Activated CD4-positive, alpha-beta T cell treated with anti-CD3 and anti-CD28 coated beads, Interleukin-2, amount 50 U/mL, for 4 hours (primary cell): Measurements from ENCODE around the gene KATNAL1.
"Not testable (repeated sequence)": the region's sequence is repeated elsewhere in the genome, so short reads cannot be mapped to it uniquely, and the experiment has no call there.

Experiments
- DNase-seq, 2 experiments: peaks; one replicate each; pipeline ENCODE4 v3.0.0-alpha.2; 2020

KATNAL1 gene

GRCh38 chr13:30290812-30291436, 16.4 kb downstream of the KATNAL1 start:
- no peak for DNase-seq

- DNase-seq: no peak
Measured at GRCh38 chr13:30289533-30289932, 17.8 kb downstream of the KATNAL1 start.

GRCh38 chr13:30286059-30286458, 21.3 kb downstream of the KATNAL1 start:
- not testable (repeated sequence) for DNase-seq

- no peak for DNase-seq
Measured at GRCh38 chr13:30276178-30276577, 31.2 kb downstream of the KATNAL1 start.

GRCh38 chr13:30274083-30274482, 33.3 kb downstream of the KATNAL1 start:
- DNase-seq: no peak

- DNase-seq: not testable (repeated sequence)
Measured at GRCh38 chr13:30270035-30270434, 37.3 kb downstream of the KATNAL1 start.

GRCh38 chr13:30268673-30269072, 38.7 kb downstream of the KATNAL1 start:
- DNase-seq: no peak

GRCh38 chr13:30266756-30267155, 40.6 kb downstream of the KATNAL1 start:
- DNase-seq: no peak

- not testable (repeated sequence) for DNase-seq
Measured at GRCh38 chr13:30259149-30259733, 48.1 kb downstream of the KATNAL1 start.

GRCh38 chr13:30257468-30258099, 49.8 kb downstream of the KATNAL1 start:
- DNase-seq: no peak

- DNase-seq: no peak
Measured at GRCh38 chr13:30256713-30257467, 50.5 kb downstream of the KATNAL1 start.

GRCh38 chr13:30255696-30256095, 51.7 kb downstream of the KATNAL1 start:
- DNase-seq: no peak

- DNase-seq: no peak
Measured at GRCh38 chr13:30253830-30254229, 53.5 kb downstream of the KATNAL1 start.

GRCh38 chr13:30247406-30247805, 59.9 kb downstream of the KATNAL1 start:
- DNase-seq: no peak

GRCh38 chr13:30241532-30241931, 65.8 kb downstream of the KATNAL1 start:
- DNase-seq: no peak

- DNase-seq: no peak
Measured at GRCh38 chr13:30240608-30241007, 66.7 kb downstream of the KATNAL1 start.

GRCh38 chr13:30235216-30235615, 72.1 kb downstream of the KATNAL1 start:
- DNase-seq: no peak

- DNase-seq: no peak
Measured at GRCh38 chr13:30234619-30235162, 72.7 kb downstream of the KATNAL1 start.

- no peak for DNase-seq
Measured at GRCh38 chr13:30224732-30225131, 82.6 kb downstream of the KATNAL1 start.

GRCh38 chr13:30222254-30222653, 85.1 kb downstream of the KATNAL1 start:
- DNase-seq: no peak

GRCh38 chr13:30216111-30216510, 91.2 kb downstream of the KATNAL1 start:
- DNase-seq: no peak

GRCh38 chr13:30212256-30212655, 95.1 kb downstream of the KATNAL1 start:
- DNase-seq: no peak

GRCh38 chr13:30211745-30212144, 95.6 kb downstream of the KATNAL1 start:
- DNase-seq: no peak
